Measurements from ENCODE around the gene RIT1.

Gene RIT1

GRCh38 chr1:155892796-155893195 is 18.4 kb downstream of the RIT1 start:
- no peak for DNase-seq (ENCODE audit: low read depth)

GRCh38 chr1:155890251-155890650 is 20.9 kb downstream of the RIT1 start:
- DNase-seq (ENCODE audit: low read depth), result no peak

GRCh38 chr1:155889566-155889965 is 21.6 kb downstream of the RIT1 start:
- DNase-seq (ENCODE audit: low read depth), result no peak

GRCh38 chr1:155888481-155888880 is 22.7 kb downstream of the RIT1 start:
- DNase-seq (ENCODE audit: low read depth), result no peak

GRCh38 chr1:155884982-155885381 is 26.2 kb downstream of the RIT1 start:
- no peak for DNase-seq (ENCODE audit: low read depth)

GRCh38 chr1:155884031-155884960 is 26.9 kb downstream of the RIT1 start:
- no peak for DNase-seq (ENCODE audit: low read depth)

- DNase-seq (ENCODE audit: low read depth), result no peak
These were observed 28.4 kb downstream of the RIT1 start for GRCh38 chr1:155882766-155883165.

- no peak for DNase-seq (ENCODE audit: low read depth)
These were observed 28.9 kb downstream of the RIT1 start for GRCh38 chr1:155882235-155882634.

- no peak for DNase-seq (ENCODE audit: low read depth)
These were observed 30.2 kb downstream of the RIT1 start for GRCh38 chr1:155880950-155881349.

- DNase-seq (ENCODE audit: low read depth), result no peak
These were observed 30.9 kb downstream of the RIT1 start for GRCh38 chr1:155880251-155880650.

GRCh38 chr1:155877945-155878344 is 33.2 kb downstream of the RIT1 start:
- no peak for DNase-seq (ENCODE audit: low read depth)

- no peak for DNase-seq (ENCODE audit: low read depth)
These were observed 37.3 kb downstream of the RIT1 start for GRCh38 chr1:155873860-155874259.

- DNase-seq (ENCODE audit: low read depth), result no peak
These were observed 38.6 kb downstream of the RIT1 start for GRCh38 chr1:155872527-155872926.

- DNase-seq (ENCODE audit: low read depth), result no peak
These were observed 39.8 kb downstream of the RIT1 start for GRCh38 chr1:155871390-155871789.

- DNase-seq (ENCODE audit: low read depth), result no peak
These were observed 43.4 kb downstream of the RIT1 start for GRCh38 chr1:155867766-155868165.

- no peak for DNase-seq (ENCODE audit: low read depth)
These were observed 46.8 kb downstream of the RIT1 start for GRCh38 chr1:155864393-155864792.

GRCh38 chr1:155861896-155862295 is 49.3 kb downstream of the RIT1 start:
- no peak for DNase-seq (ENCODE audit: low read depth)

GRCh38 chr1:155860970-155861510 is 50.1 kb downstream of the RIT1 start:
- no peak for DNase-seq (ENCODE audit: low read depth)

- DNase-seq (ENCODE audit: low read depth), result peak; percentile 38
These were observed 51.0 kb downstream of the RIT1 start for GRCh38 chr1:155859881-155860871.

- DNase-seq (ENCODE audit: low read depth), result peak; percentile 94
These were observed 51.8 kb downstream of the RIT1 start, which contains the start of gene SYT11 for GRCh38 chr1:155859234-155859829. SYT11 (plus strand) TSS chr1:155859567; CDS start chr1:155859762, 195 bp downstream.

GRCh38 chr1:155858800-155859233 is 52.3 kb downstream of the RIT1 start:
- no peak for DNase-seq (ENCODE audit: low read depth)

All from GM04504 (cell line).